Measurements from ENCODE around the gene PAN3. TPM values are rescaled to one million over a fixed set of nuclear protein-coding genes. Genes with fewer than 3 reads are reported as not detected.

Gene PAN3
- total RNA-seq, 1 donor from 2014 or later, result 21.4 TPM

- no peak overlapping the region for H3K4me3 ChIP-seq (ENCODE audit: low read depth, low read length)
- TF ChIP-seq CTCF (IDR thresholded peaks at IDR 0.05; ENCODE audit: insufficient read depth, low read length, poor library complexity, severe bottlenecking), result no peak
- DNase-seq (ENCODE audit: low read depth), result no peak
Measured at GRCh38 chr13:28129911-28130693, 8.2 kb upstream of the PAN3 start.

GRCh38 chr13:28131646-28132045 lies 6.7 kb upstream of the PAN3 start:
- no peak for TF ChIP-seq CTCF (IDR thresholded peaks at IDR 0.05; ENCODE audit: insufficient read depth, low read length, poor library complexity, severe bottlenecking)
- Histone ChIP-seq H3K27me3 (ENCODE audit: control insufficient read depth, insufficient read depth, low read length) (no peaks in the 10 kb centered on the region), H3K4me3 (ENCODE audit: low read depth, low read length) (no peak overlapping the region), H3K36me3 (ENCODE audit: control insufficient read depth, insufficient read depth, low read length) (no peaks in the 10 kb centered on the region)
- no peak for DNase-seq (ENCODE audit: low read depth)

More at GRCh38 chr13:28129911-28130693, 8.2 kb upstream of the PAN3 start:
- no peaks in the 10 kb centered on the region for H3K36me3 ChIP-seq (ENCODE audit: control insufficient read depth, insufficient read depth, low read length)
- no peaks in the 10 kb centered on the region for H3K27me3 ChIP-seq (ENCODE audit: control insufficient read depth, insufficient read depth, low read length)

GRCh38 chr13:28136916-28137315 lies 1.4 kb upstream of the PAN3 start:
- no peaks in the 10 kb centered on the region for H3K27me3 ChIP-seq (ENCODE audit: control insufficient read depth, insufficient read depth, low read length)
- H3K4me3 ChIP-seq (ENCODE audit: low read depth, low read length), result peak overlapping the region; percentile 75
- DNase-seq (ENCODE audit: low read depth), result no peak
- no peak for TF ChIP-seq CTCF (IDR thresholded peaks at IDR 0.05; ENCODE audit: insufficient read depth, low read length, poor library complexity, severe bottlenecking)
- no peaks in the 10 kb centered on the region for H3K36me3 ChIP-seq (ENCODE audit: control insufficient read depth, insufficient read depth, low read length)

- DNase-seq (ENCODE audit: low read depth), result no peak
- Histone ChIP-seq H3K27me3 (ENCODE audit: control insufficient read depth, insufficient read depth, low read length) (no peaks in the 10 kb centered on the region), H3K36me3 (ENCODE audit: control insufficient read depth, insufficient read depth, low read length) (no peaks in the 10 kb centered on the region), H3K4me3 (ENCODE audit: low read depth, low read length) (peak overlapping the region; percentile 75)
- no peak for TF ChIP-seq CTCF (IDR thresholded peaks at IDR 0.05; ENCODE audit: insufficient read depth, low read length, poor library complexity, severe bottlenecking)
Measured at GRCh38 chr13:28137596-28137995, 749 bp upstream of the PAN3 start.

GRCh38 chr13:28138756-28139470 lies 568 bp downstream of the PAN3 start:
- no peaks in the 10 kb centered on the region for H3K27me3 ChIP-seq (ENCODE audit: control insufficient read depth, insufficient read depth, low read length)
- TF ChIP-seq CTCF (IDR thresholded peaks at IDR 0.05; ENCODE audit: insufficient read depth, low read length, poor library complexity, severe bottlenecking), result no peak
- H3K36me3 ChIP-seq (ENCODE audit: control insufficient read depth, insufficient read depth, low read length), result no peaks in the 10 kb centered on the region
- DNase-seq (ENCODE audit: low read depth), result no peak
- H3K4me3 ChIP-seq (ENCODE audit: low read depth, low read length), result peak overlapping the region; percentile 75

All from kidney epithelial cell (primary cell).